ENCODE results near the gene ZG16B.

Gene ZG16B

DNA sequence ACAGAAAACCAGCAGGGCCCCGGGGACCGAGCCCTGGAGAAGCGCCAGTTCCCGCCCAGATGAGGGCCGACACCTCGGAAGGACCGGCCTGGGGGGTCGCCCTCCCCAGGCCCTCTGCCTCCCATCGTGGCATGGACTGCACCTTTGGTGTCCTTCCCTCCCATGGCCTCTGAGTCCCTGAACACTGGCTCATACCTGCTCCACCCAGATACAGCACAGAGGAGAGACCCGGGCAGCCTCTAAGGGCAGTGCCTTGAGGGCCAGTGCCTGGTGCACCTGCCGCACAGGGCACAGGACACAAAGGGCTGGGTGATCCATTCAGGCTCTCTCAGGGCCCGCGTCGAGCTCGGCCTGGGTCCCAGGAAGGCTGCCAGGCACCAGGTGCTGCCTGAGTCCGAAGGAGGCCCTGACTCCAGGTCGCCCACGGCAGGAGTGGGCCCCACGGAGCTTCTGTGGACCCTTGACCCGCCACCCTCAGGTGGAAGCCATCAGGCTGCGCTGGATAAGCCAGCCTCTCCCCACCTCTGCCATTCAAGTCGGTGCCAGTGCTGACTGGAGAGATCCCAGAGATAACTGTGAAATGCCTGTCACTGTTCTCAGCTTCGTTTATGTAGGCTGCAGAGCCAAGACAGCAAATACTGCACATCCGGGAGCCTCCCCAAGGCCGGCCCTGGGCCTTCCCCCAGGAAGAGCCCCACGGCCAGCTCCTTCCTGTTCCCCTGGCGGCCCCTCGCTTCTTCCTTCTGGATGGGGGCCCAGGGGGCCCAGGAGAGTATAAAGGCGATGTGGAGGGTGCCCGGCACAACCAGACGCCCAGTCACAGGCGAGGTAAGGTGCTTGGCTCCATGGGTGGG is at the start of gene ZG16B:
Gene ZG16B, plus strand, starts transcription at position 803 of the 854 bp plus-strand sequence. CDS start 139 bp downstream, outside the sequence.
- DNase-seq (ENCODE audit: insufficient read length, low spot score): no peak
- TF ChIP-seq CTCF (IDR thresholded peaks at IDR 0.05; ENCODE audit: insufficient read depth, missing control alignments): no peak
- no peak for FAIRE-seq

DNA sequence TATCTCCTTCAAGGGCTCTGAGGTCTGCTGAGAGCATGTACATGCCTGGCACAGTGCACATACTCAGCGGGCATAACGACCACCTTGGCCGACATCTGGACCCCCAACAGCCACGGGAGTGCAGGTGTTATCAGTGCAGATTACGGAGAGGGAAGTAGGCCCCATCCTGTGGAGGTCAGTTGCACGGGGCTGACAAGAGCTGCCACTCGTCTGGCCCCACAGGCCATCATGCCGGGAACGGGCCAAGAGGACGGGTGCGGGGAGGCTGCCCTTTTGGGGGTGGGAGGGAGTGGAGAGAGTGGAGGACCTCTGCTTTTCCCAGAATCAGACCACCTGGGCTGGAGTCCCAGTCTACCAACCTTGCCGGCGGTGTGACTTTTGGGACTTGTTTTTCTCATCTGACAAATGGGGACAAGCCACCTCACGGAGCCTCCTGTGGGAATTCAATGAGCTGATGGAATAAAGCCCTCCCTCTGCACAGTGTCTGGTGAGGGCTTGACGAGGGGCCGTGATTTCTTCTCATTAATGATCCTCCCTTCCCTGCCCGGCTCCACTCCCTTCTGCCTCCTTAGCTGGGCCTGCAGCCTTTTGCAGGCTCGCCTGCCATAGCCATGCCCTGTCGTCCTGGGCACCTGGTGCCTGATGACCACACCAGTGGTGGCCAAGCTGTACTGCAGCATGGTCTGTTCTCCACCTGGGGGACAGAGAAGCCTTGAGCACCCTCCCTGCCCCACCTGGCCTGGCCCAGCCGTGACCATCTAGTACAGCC is 47.3 kb upstream of the ZG16B start:
- no peak for TF ChIP-seq CTCF (IDR thresholded peaks at IDR 0.05; ENCODE audit: insufficient read depth, missing control alignments)
- no peak for FAIRE-seq
- DNase-seq (ENCODE audit: insufficient read length, low spot score): no peak

DNA sequence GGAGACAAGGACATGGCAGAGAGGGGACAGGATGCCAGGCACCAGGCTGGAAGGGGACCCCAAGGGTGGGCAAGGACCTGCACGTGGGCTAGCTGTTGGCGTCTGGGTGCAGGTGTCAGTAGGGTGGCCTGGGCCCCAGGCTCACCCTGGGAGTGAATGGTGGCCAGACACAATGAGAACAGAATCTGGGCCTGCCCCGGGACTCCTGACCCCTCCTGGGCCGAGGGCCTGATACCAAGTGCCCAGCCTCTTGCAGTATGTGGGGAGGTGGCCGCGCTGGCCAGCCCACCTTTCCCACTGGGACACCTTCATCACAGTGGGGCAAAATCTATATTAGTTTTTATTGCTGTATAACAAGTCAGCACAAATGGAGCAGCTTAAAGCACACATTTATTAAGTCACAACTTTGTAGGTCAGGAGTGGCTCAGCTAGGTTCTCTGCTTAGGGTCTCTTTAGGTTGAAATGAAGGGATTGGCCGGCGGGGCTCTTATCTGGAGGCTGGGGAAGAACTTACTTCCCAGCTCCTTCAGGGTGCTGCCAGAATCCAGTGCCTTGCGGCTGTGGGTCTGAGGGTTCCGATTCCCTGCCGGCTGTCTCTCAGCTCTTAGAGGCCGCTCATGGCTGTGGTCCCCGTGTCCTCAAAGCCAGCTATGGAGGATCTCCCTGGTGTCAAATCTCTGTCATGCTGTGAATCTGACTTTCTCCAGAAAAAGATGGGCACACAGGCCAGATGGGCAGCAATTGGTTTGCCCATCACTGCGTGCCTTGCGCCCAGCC is 46.3 kb upstream of the ZG16B start:
- DNase-seq (ENCODE audit: insufficient read length, low spot score) (no peak), FAIRE-seq (no peak)
- TF ChIP-seq CTCF (IDR thresholded peaks at IDR 0.05; ENCODE audit: insufficient read depth, missing control alignments): no peak

DNA sequence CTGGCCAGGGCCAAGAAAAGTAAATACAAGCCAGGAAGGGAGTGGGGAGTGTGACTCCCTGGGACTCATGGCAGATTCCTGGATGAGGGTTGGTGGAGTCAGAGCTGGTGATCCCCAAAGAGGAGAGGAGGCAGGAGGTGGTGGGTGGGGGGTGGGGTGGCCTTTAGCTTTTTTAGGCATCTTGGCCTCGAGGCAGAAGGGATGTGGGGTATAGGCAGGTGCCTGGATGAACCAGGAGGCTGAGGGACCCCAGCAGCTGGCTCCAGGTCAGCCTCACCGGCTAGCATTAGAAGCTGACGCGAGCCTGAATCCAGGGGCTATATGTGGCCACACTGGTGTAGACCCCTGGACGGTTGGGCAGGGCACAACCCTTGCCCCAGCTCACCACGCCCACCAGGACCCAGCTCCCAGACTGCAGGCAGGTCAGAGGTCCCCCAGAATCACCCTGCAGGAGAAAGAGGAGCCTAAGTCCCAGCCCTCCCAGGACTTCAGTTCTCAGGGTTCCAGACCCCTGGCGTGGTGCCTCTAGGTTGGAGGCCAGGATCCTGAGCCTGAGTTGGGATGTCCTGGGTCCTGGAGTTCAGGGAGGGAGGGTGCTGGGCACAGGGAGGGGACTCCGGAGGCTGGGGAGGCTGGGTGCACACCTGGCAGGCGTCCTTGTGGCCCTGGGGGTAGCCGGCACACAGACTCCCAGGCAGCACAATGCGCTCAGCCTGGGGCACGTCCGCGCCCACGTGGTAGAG is 45.6 kb upstream of the ZG16B start:
- FAIRE-seq (no peak), DNase-seq (ENCODE audit: insufficient read length, low spot score) (no peak)
- TF ChIP-seq CTCF (IDR thresholded peaks at IDR 0.05; ENCODE audit: insufficient read depth, missing control alignments): no peak

- DNase-seq (ENCODE audit: insufficient read length, low spot score) (no peak), FAIRE-seq (no peak)
These were observed 44.8 kb upstream of the ZG16B start for GRCh38 chr16:2785101-2785991.

More at GRCh38 chr16:2785101-2785991, 44.8 kb upstream of the ZG16B start:
- no peak for TF ChIP-seq CTCF (IDR thresholded peaks at IDR 0.05; ENCODE audit: insufficient read depth, missing control alignments)
